Stimulated activated CD4-positive, alpha-beta T cell treated with anti-CD3 and anti-CD28 coated beads, Interleukin-1b, Interleukin-23, amount 100 ng/mL, for 1 hour (primary cell): ENCODE measurements around the gene TPM2.
"Not testable (repeated sequence)": the region's sequence is repeated elsewhere in the genome, so short reads cannot be mapped to it uniquely, and the experiment has no call there.

Experiments
- DNase-seq, 2 donors: peaks; one replicate each; pipeline ENCODE4 v3.0.0-alpha.2; 2020; ENCODE audit warnings: low read depth in 2 of 2

TPM2 gene

DNA sequence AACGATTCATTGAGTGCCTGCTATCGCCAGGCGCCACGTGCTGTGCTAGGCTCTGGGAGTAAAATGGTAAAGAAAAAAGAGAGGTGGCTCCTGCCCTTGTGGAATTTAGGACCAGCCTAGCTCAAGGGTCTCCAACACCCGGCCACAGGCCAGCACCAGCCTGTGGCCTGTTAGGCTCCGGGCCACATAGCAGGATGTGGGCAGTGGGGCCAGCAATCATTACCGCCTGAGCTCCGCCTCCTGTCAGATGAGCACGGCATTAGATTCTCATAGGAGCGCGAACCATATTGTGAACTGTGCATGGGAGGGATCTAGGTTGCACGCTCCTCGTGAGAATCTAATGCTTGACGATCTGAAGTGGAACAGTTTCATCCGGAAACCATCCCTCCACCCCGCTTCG is 33.4 kb downstream of the TPM2 start:
- no peak for DNase-seq

DNA sequence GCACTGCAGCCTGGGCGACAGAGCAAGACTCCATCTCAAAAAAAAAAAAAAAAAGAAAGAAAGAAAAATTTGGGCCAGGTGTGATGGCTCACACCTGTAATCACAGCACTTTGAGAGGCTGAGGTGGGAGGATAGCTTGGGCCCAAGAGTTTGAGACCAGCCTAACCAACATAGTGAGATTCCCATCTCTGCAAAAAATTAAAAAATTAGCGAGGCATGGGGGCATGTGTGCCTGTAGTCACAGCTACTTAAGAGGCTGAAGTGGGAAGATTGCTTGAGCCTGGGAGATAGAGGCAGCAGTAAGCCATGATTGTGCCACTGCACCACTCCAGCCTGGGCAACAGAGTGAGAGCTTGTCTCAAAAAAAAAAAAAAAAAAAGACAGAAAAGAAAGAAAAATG is 36.1 kb downstream of the TPM2 start:
- DNase-seq: no peak

DNA sequence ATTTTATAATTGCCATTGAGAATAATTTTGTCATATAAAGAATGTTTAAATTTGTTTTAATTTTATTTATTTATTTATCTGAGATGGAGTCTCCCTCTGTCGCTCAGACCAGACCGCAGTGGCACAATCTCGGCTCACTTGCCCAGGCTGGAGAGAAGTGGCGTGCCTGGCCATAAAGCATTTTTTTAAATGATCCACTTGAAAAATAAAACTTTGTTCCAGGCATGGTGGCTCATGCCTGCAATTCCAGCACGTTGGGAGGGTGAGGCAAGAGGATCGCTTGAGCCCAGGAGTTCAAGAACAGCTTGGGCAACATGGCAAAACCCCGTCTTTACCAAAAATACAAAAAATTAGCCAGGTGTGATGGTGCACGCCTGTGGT is 36.9 kb downstream of the TPM2 start:
- DNase-seq: no peak

DNA sequence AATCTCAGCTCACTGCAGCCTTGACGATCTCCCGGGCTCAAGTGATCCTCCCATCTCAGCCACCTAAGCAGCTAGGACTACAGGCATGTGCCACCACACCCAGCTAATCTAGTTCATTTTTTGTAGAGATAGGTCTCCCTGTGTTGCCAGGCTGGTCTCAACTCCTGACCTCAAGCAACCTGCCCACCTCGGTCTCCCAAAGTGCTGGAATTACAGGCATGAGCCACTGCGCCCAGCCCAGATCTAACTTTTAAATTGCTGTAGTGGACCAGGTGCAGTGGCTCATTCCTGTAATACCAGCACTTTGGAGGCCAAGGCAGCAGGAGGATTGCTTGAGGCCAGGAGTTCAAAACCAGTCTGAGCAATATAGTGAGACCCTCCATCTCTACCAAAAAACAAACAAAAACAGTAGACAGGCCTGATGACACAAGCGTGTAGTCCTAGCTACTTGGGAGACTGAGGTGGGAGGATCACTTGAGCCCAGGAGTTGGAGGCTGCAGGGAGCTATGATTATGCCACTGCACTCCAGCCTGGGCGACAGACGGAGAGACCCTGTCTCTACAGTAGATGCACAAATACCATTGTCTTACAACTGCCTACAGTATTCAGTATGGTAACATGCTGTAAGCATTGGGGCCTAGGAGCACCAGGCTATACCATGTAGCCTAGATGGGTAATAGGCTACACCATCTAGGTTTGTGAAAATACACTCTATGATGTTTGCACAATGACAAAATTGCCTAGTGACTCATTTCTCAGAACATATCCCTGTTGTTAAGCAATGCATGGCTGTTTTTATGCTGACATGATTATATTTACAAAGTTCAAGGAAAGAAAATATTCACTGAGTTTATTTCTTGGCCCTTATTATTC is 37.5 kb downstream of the TPM2 start:
- no peak for DNase-seq

DNA sequence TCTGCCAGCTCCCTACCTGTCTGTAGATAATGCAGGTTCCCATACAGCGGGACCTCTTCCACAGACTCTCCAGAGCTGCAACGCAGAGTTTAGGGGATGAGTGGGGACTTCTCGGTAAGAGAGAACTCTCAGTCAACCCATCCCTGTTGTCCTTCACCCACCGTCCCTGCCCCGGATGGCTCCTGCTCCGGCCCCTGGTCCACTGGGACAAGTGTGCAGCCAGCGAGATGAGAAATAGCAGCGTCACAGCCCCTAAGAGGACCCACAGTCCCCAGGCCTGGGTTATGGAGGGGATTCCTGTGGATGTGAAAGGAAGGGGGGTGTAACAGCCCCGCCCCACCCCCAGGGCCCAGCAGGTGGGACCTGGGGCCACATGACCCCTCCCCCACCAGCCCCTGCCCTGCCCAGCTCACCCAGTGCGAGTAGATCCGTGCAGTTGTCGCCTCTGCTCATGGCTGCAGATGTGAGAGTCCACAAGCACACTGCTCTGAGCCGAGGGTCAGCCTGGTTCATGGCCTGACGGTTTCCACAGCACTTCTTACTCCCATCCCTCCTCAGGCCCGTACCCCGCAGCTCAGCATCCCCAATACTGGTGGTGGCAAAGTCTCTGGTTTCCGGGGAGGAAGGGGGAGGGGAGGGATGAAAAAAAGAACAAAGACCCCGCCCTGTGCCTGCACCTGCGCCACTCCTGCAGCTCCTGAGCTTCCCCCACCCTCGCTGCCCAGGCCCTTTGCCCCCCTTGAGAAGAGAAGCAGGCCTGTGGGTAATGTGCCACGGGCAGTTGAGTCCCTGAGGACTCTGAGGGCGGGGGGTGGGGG is 39.2 kb downstream of the TPM2 start, which contains the start of gene SIT1:
Gene SIT1 (minus strand): TSS at position 591 of the 818 bp plus-strand sequence. CDS start 78 bp downstream, at position 513.
- DNase-seq: no peak

DNA sequence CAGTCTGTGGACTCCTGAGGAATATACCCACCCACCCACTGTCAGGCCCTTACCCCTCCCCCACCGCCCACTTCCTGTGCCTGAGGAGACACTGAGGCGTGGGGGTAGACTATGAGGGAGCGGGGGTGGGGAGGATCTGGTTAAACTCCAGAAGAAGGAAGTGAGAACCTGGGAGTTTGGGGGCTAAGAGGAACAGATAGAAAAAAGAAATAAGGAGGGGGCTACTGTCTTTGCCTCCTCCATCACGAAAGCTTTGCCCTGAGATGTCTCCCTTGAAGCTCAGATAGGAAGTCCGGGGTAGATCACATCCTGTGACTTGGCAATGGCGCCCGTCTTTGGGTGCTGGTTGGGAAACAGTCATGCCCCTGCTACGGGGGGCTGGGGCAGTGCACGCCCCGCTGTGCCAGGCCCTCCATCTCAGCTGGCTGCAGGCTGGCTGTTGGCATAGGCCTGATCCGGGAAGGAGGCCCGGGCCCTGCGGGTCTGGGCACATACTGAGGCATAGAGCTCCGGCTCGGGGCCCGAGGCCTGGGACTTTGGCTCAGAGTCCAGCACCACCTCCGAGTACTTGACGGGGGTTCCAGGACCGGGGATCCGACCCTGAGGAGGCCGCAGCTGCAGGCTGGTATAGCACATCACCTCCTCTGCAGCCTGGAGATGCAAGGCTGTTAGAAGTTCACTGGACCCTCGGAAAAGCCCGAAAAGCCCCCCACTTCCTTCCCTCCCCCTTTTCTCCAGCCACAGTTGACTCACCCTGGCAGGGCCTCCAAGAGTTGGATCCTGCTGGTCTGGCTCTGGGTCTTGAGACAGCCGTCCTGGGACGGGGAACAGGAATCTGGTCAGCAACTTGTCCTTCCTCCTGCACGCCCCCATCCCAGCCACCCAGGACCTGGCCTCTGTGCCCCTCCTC is 40.0 kb downstream of the TPM2 start:
- DNase-seq: no peak

DNA sequence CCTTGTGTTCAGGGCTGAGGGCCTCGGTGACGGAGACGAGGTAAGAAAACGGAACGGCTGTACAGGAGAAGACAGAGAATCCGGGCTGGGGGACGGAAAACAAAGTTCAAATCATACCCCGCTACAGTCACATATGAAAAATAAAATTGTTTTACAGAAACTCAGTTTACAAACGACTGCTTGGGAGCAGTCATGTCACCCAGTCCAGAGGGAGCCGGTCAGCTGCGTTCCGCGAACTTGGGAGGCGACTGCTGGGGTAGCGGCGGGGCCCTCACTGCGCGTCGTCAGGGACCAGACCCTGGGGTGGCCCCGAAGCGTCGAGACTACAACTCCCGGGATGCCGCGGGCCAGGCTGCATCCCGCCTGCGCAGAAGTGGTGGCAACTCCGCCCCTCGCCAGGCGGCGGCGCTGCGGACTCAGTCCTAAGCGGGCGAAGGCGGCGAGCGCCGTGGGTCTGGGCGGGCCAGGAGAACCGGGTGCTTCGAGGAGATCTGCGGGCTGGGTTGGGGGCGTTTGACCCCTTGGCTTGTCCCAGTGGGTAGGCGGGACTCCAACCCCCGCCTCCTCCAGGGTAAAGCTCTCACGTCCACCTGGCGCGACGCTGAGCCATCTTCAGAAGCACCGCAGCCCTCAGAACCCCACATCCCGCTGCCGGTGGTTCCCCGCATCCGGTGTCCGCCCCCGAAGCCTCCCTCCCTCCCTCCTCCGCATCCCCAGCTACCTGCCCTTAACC is 43.0 kb downstream of the TPM2 start:
- peak; percentile 75 to 89 for DNase-seq

DNA sequence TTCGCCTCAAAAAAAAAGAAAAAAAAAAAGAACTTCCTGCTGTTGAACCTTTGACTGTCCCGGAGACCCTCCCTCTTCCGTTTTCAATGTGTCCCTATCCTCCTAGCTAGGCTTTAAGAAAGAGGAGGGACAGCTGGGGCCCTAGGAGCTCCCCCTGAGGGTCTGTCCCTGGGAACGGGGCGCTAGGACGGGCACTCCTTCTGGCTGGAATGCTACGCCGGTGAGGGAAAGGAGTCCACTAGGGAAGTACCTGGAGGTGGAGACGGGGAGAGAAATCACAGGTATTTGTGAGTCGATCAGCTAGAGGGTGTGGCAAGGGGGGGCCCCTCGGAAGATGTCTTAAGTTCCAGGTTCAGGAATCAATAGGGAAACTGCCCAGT is 43.6 kb downstream of the TPM2 start:
- no peak for DNase-seq

DNA sequence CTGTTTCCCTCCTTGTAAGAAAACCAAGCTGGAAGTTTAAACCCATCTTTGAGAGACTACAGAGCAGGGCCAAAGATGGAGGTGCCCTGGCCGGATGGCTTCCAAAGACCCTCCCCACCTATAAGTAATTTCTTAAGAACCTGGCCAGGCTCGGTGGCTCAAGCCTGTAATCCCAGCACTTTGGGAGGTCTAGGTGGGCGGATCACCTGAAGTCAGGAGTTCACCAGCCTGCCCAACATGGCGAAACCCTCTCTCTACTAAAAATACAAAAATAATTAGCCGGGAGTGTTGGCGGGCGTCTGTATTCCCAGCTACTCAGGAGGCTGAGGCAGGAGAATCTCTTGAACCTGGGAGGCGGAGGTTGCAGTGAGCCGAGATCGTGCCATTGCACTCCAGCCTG is 44.0 kb downstream of the TPM2 start:
- not testable (repeated sequence) for DNase-seq

DNA sequence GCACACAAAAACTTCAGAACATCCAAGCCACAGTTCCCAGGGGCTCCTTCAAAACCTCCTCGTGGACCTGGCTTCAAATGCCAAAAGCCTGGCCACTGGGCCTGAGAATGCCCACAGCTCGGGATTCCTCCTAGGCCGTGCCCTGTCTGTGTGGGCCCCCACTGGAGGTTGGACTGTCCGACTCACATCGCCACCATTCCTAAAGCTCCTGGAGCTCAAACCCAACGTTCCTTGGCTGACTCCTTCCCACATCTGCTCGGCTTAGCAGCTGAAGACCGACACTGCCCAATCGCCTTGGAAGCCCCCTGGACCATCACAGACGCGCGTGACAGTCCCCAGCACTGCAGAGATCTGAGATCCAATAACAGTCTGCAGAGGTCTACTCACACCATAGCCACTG is 46.7 kb downstream of the TPM2 start:
- DNase-seq: no peak

DNA sequence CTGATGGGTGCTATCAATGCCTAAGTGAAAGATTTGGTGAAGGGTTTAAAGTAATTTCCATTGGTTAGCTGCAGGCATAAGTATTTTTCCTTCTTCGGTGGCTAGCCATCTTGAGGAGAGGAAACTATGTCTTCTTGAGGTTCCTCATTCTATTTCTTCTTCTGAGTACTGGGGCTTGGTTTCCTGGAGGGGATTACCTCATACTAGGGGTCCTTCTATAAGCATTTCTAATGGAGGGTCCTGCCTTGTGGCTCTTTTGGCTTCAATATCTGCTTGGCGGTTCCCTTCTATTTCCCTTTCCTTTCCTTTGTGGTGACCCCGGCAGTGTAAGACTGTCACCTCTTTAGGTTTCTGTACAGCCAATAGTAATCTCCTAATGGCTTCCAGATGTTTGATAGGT is 48.2 kb downstream of the TPM2 start:
- not testable (repeated sequence) for DNase-seq

DNA sequence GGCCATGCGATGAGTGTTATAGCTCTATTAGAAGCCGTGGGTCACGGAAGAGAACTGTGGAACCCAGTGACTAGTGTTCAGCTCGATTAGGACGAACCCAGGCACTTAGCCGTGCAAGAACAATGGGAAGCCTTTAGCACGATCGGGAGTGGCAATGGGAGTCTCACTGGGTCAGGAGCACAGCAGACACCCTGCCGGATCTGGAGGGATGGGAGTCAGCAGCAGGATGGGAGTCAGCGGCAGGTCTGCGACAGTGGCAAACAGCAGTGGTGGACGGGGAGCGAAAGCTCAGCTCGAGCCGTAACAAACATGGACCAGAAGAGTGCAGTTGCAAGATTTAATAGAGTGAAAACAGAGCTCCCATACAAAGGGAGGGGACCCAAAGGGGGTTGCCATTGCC is 49.3 kb downstream of the TPM2 start:
- DNase-seq: not testable (repeated sequence)

DNA sequence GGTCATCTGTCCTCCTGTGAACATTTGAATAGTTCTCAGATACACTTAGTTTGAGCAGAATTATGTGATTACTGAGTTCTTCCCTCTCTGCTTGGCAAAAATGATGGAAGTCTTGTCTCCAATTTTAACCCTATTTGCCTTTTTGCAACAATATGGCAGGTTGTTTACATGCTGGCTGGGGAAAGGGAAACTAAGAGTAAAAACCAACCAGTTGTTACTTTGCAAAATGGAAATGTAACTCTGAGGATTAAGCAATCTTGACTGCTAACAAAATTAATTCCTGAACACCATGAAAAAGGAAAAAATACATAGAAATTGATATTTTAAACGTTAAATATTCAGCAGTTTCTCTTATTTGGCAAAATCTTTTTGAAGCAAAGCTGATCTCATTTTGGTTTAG is 50.1 kb downstream of the TPM2 start:
- no peak for DNase-seq

DNA sequence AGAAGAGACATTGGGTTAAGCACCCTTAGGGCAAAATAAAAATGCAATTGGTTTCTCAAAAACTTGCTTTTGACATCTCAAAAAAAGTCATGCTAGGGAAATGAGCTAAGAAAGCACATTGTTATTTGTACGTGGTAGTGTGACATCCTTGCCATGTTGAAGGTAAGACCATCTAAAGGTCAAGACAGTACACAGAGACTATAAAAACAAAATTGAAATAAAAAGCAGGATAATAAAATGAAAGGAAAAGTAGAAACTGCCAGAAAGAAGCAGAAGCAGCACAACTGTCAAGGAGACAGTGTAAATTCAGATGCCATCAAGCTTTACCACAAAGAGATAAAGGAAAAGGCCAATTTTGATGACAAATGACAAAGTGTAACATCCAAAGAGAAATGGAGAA is 50.5 kb downstream of the TPM2 start:
- DNase-seq: not testable (repeated sequence)

DNA sequence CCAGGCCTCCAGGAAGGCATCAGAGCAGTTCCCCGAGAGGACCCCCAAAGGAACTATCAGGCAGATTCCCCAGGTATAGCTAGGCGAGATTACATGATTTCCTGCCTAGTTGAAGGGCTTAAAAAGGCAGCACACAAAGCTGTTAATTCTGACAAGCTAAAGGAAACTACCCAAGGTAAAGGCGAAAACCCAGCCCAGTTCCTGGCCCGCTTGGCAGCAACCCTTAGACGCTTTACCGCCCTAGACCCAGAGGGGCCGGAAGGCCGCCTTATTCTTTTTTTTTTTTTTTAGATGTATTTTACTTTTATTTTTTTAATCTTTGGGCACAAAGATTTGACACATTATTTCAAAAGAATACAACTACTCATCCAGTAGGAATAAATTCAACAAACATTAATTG is 51.0 kb downstream of the TPM2 start:
- not testable (repeated sequence) for DNase-seq

DNA sequence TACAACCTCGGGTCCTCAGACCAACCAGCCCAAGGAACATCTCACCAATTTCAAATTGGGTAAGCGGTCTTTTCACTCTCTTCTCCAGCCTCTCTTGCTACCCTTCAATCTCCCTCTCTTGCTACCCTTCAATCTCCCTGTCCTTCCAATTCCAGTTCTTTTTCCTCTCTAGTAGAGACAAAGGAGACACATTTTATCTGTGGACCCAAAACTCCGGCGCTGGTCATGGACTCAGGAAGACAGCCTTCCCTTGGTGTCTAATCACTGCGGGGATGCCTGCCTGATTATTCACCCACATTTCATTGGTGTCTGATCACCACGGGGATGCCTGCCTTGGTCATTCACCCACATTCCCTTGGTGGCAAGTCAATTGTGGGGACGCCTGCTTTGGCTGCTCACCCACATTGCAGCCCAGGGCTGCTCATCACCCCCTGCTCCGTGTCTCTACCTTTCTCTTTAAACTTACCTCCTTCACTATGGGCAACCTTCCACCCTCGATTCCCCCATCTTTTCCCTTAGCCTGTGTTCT is 52.2 kb downstream of the TPM2 start:
- DNase-seq: not testable (repeated sequence)

DNA sequence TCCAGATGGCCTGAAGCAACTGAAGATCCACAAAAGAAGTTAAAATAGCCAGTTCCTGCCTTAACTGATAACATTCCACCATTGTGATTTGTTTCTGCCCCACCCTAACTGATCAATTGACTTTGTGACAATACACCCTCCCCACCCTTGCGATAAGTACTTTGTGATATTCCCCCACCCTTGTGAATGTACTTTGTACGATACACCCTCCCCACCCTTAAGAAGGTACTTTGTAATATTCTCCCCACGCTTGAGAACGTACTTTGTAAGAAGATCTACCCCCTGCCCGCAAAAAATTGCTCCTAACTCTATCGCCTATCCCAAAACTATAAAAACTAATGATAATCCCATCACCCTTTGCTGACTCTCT is 52.9 kb downstream of the TPM2 start:
- not testable (repeated sequence) for DNase-seq

DNA sequence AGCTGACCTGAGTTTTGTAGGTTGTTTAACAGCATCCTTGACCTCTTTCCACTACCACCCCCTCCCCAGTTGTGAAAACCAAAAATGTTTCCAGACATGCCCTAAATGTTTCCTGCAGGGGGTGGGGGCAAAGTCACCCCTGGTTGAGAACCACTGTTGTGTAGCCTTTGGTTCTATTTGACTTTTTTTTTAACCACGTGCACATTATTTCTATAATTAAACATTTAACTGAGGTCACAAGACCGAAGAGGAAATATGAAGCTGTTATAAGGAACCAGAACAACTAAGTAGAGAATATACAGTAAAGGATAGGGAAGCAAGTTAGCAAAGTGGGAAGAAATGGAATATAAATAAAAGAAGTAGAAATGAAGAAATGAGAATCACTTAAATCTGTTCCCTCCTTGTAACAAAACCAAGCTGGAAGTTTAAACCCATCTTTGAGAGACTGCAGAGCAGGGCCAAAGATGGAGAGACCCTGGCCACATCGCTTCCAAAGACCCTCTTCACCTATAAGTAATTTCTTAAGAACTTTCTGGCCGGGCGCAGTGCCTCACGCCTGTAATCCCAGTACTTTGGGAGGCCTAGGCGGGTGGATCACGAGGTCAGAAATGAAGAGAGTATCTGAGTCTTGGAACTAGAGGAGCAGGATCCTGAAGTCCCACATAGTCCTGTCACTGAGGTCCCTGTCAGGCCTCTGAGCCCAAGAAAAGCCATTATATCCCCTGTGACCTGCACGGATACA is 53.4 kb downstream of the TPM2 start:
- DNase-seq: no peak

DNA sequence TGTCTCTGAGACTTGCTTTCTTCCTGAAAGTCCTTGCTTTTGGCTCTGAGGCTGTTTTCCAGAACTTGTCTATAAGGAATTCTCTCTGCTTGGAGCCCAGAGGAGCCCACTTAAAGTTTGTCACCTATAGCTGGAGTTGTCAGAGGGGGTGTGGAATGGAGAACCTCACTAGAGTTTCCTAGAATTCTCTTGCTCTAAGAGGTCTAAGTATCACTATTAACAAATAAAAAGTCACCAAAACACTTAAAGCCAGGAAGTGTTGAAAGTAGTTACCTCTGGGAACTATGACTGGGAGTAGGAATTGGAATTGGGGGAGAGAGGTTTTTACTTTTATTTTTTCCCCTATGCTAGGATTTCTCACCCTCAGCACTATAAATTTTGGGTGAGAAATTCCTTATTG is 54.0 kb downstream of the TPM2 start:
- no peak for DNase-seq
